Measurements from ENCODE around the gene SLC35F6.

Gene SLC35F6

GRCh38 chr2:26764078-26764887, at the start of gene SLC35F6:
SLC35F6 (plus strand) TSS chr2:26764284; CDS start chr2:26764350, 66 bp downstream.
- TF ChIP-seq CTCF (IDR thresholded peaks at IDR 0.05; ENCODE audit: low read length, missing control alignments), result no peak
- peak; percentile 79 for DNase-seq (ENCODE audit: low read depth)
- peak within 1 kb of the TSS; percentile 90 for H3K4me3 ChIP-seq (replicated peaks; ENCODE audit: low read depth, low read length)

- TF ChIP-seq CTCF (IDR thresholded peaks at IDR 0.05; ENCODE audit: low read length, missing control alignments), result no peak
- H3K4me3 ChIP-seq (replicated peaks; ENCODE audit: low read depth, low read length), result no peak overlapping the region
- DNase-seq (ENCODE audit: low read depth), result no peak
Measured at GRCh38 chr2:26715528-26716270, 48.4 kb upstream of the SLC35F6 start.

GRCh38 chr2:26716340-26716739, 47.7 kb upstream of the SLC35F6 start:
- TF ChIP-seq CTCF (IDR thresholded peaks at IDR 0.05; ENCODE audit: low read length, missing control alignments), result no peak
- DNase-seq (ENCODE audit: low read depth), result no peak

GRCh38 chr2:26716769-26717168, 47.3 kb upstream of the SLC35F6 start:
- TF ChIP-seq CTCF (IDR thresholded peaks at IDR 0.05; ENCODE audit: low read length, missing control alignments), result no peak
- no peak for DNase-seq (ENCODE audit: low read depth)
- no peak overlapping the region for H3K4me3 ChIP-seq (replicated peaks; ENCODE audit: low read depth, low read length)

More at GRCh38 chr2:26716340-26716739, 47.7 kb upstream of the SLC35F6 start:
- no peak overlapping the region for H3K4me3 ChIP-seq (replicated peaks; ENCODE audit: low read depth, low read length)

GRCh38 chr2:26717362-26717761, 46.7 kb upstream of the SLC35F6 start:
- no peak for DNase-seq (ENCODE audit: low read depth)
- no peak for TF ChIP-seq CTCF (IDR thresholded peaks at IDR 0.05; ENCODE audit: low read length, missing control alignments)
- H3K4me3 ChIP-seq (replicated peaks; ENCODE audit: low read depth, low read length), result no peak overlapping the region

GRCh38 chr2:26718949-26719686, 45.0 kb upstream of the SLC35F6 start:
- no peak overlapping the region for H3K4me3 ChIP-seq (replicated peaks; ENCODE audit: low read depth, low read length)
- TF ChIP-seq CTCF (IDR thresholded peaks at IDR 0.05; ENCODE audit: low read length, missing control alignments), result no peak
- no peak for DNase-seq (ENCODE audit: low read depth)
